Mesenchymal stem cell (in vitro differentiated cells and primary cell): ENCODE results near the gene SLC7A11.
"Not testable (repeated sequence)": the region's sequence is repeated elsewhere in the genome, so short reads cannot be mapped to it uniquely, and the experiment has no call there.

Source experiments
- DNase-seq: peaks from one replicate; pipeline ENCODE4 v3.0.0-alpha.2; 2013
- H2AFZ ChIP-seq: one replicate; pipeline ENCODE4 v1.6.1; 2013; ENCODE audit warnings: low read depth, mild to moderate bottlenecking, control low read depth, inconsistent platforms, low read length, moderate library complexity
- H2AK5ac ChIP-seq: 2 replicates; pipeline ENCODE4 v1.6.1; 2013; ENCODE audit warnings: low read length, moderate library complexity, mild to moderate bottlenecking, inconsistent platforms; ENCODE audit not compliant: severe bottlenecking
- H2BK120ac ChIP-seq: one replicate; pipeline ENCODE4 v1.6.1; 2013; ENCODE audit warnings: low read depth, mild to moderate bottlenecking, inconsistent platforms, low read length, moderate library complexity
- H2BK12ac ChIP-seq, 2 experiments: one replicate each; pipeline ENCODE4 v1.6.1; 2013; ENCODE audit warnings: inconsistent platforms in 2 of 2, low read length in 2 of 2, mild to moderate bottlenecking in 2 of 2, moderate library complexity in 2 of 2, control low read depth in 1 of 2
- H2BK15ac ChIP-seq: one replicate; pipeline ENCODE4 v1.6.1; 2013; ENCODE audit warnings: mild to moderate bottlenecking, low read depth, inconsistent platforms; ENCODE audit not compliant: poor library complexity, severe bottlenecking
- H2BK5ac ChIP-seq: 2 replicates; pipeline ENCODE4 v1.6.1; 2013; ENCODE audit warnings: low read depth, mild to moderate bottlenecking, low read length, control low read depth, inconsistent platforms; ENCODE audit not compliant: poor library complexity, severe bottlenecking
- H3K14ac ChIP-seq, 2 experiments: one replicate each; pipeline ENCODE4 v1.6.1; 2013; ENCODE audit warnings: inconsistent platforms in 2 of 2, low read length in 2 of 2, control low read depth in 1 of 2, mild to moderate bottlenecking in 1 of 2, moderate library complexity in 1 of 2
- H3K18ac ChIP-seq, 2 experiments: one replicate each; pipeline ENCODE4 v1.6.1; 2013; ENCODE audit warnings: inconsistent platforms in 2 of 2, low read length in 2 of 2, control low read depth in 1 of 2, low read depth in 1 of 2, mild to moderate bottlenecking in 1 of 2
- H3K23ac ChIP-seq, 2 experiments: one replicate each; pipeline ENCODE4 v1.6.1; 2013; ENCODE audit warnings: inconsistent platforms in 2 of 2, low read length in 2 of 2, mild to moderate bottlenecking in 2 of 2, moderate library complexity in 2 of 2, control low read depth in 1 of 2
- H3K27ac ChIP-seq: 2 replicates; pipeline ENCODE4 v1.5.1; 2013; ENCODE audit warnings: mild to moderate bottlenecking, moderate library complexity, low read length, control low read depth, inconsistent platforms; ENCODE audit not compliant: poor library complexity, severe bottlenecking
- H3K27me3 ChIP-seq, 2 experiments: 2 replicates each; pipeline versions ENCODE4 v1.6.1 to v1.7.0; 2013; ENCODE audit warnings: low read length in 2 of 2, mild to moderate bottlenecking in 2 of 2, moderate library complexity in 2 of 2, control low read depth in 1 of 2, inconsistent platforms in 1 of 2; ENCODE audit not compliant: control insufficient read depth in 1 of 2, insufficient read depth in 1 of 2
- H3K36me3 ChIP-seq, 2 experiments: 2 replicates each; pipeline versions ENCODE4 v1.6.1 to v1.7.0; 2013; ENCODE audit warnings: low read length in 2 of 2, control low read depth in 1 of 2, inconsistent platforms in 1 of 2, low read depth in 1 of 2, mild to moderate bottlenecking in 1 of 2; ENCODE audit not compliant: insufficient read depth in 2 of 2, control insufficient read depth in 1 of 2
- H3K4ac ChIP-seq, 2 experiments: one replicate each; pipeline ENCODE4 v1.6.1; 2013; ENCODE audit warnings: inconsistent platforms in 2 of 2, low read length in 2 of 2, mild to moderate bottlenecking in 2 of 2, moderate library complexity in 2 of 2, control low read depth in 1 of 2, low read depth in 1 of 2
- H3K4me1 ChIP-seq: 2 replicates; pipeline ENCODE4 v1.6.1; 2013; ENCODE audit warnings: low read depth, low read length, control low read depth; ENCODE audit not compliant: control insufficient read depth, insufficient read depth
- H3K4me2 ChIP-seq: 2 replicates; pipeline ENCODE4 v1.6.1; 2013; ENCODE audit warnings: low read length, mild to moderate bottlenecking, inconsistent platforms; ENCODE audit not compliant: poor library complexity, severe bottlenecking
- H3K4me3 ChIP-seq, 2 experiments: 2 replicates each; pipeline versions ENCODE4 v1.5.1 to v1.7.0; 2013; ENCODE audit warnings: low read length in 2 of 2, mild to moderate bottlenecking in 2 of 2, control low read depth in 1 of 2, low read depth in 1 of 2; ENCODE audit not compliant: insufficient read depth in 1 of 2
- H3K79me1 ChIP-seq: replicated peaks from 2 replicates; pipeline ENCODE4 v1.6.1; 2013; ENCODE audit warnings: mild to moderate bottlenecking, control low read depth, low read length, inconsistent platforms; ENCODE audit not compliant: poor library complexity, severe bottlenecking
- H3K9ac ChIP-seq: 2 replicates; pipeline ENCODE4 v1.7.0; 2013; ENCODE audit warnings: mild to moderate bottlenecking, low read length, moderate library complexity
- H3K9me3 ChIP-seq: 2 replicates; pipeline ENCODE4 v1.7.0; 2013; ENCODE audit warnings: mild to moderate bottlenecking, low read length; ENCODE audit not compliant: control insufficient read depth
- H4K8ac ChIP-seq: one replicate; pipeline ENCODE4 v1.6.1; 2013; ENCODE audit warnings: inconsistent platforms, mild to moderate bottlenecking, low read length, moderate library complexity
- H4K91ac ChIP-seq: one replicate; pipeline ENCODE4 v1.6.1; 2013; ENCODE audit warnings: mild to moderate bottlenecking, low read length, inconsistent platforms
- WGBS: methylation state at CpG from one replicate; pipeline ENCODE4 v1.1.7; 2013; ENCODE audit warnings: mixed read lengths; 5-methylcytosine and 5-hydroxymethylcytosine counted together

Gene SLC7A11

DNA sequence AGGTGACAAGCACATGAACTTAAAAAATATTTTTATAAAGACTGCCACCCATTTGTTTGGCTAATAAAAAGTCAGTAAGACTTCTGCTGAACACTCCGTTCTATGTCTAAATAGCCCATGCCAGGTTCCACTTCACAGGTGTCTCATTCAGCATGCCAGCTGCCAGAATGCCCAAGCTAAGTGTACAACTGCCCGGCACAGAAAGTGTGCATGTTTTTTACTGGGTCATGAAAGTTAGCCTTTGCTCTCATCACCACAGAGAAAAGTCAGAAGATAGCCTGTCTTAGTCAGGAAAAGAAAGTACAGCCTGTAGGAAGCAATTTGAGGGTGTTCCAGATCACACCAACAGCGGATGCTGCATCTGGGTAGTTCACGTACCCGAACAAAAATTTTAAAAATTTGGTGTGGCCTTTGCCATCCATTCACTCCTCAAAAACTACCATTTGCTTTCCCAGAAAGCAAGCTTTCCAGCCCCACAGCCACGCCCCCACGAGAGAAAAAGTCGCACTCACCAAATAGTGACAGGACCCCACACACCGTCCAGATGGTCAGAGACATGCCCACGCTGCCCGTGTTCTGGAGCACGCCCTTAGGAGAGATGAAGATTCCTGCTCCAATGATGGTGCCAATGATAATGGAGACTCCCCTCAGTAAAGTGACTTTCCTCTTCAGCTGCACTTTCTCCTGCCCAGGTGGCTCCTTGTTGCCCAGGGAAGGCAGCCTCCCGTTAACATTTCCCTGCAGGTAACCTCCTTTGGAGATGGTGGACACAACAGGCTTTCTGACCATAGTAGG is 671 bp downstream of the SLC7A11 start:
- Histone ChIP-seq H3K23ac (peak overlapping the region in 1 of 2 experiments; percentile 6), H3K4me3 (peak overlapping the region in 1 of 2 experiments; percentile 69), H2BK15ac (no peak overlapping the region), H3K79me1 (no peaks in the 10 kb centered on the region), H3K4me1 (peaks cover 3% of the 10 kb centered on the region), H4K8ac (no peak overlapping the region), H3K9me3 (no peaks in the 10 kb centered on the region), H3K4me2 (peak overlapping the region; percentile 72), H3K9ac (peak overlapping the region; percentile 95), H3K4ac (peak overlapping the region in 1 of 2 experiments; percentile 47), H4K91ac (no peak overlapping the region), H3K18ac (peak overlapping the region; percentile 14 to 46), H2AFZ (no peak overlapping the region), H3K27ac (peak overlapping the region; percentile 4), H2BK120ac (peak overlapping the region; percentile 22), H2AK5ac (no peak overlapping the region), H2BK5ac (no peak overlapping the region), H3K27me3 (no peaks in the 10 kb centered on the region), H2BK12ac (peak overlapping the region in 1 of 2 experiments; percentile 59), H3K36me3 (no peaks in the 10 kb centered on the region), H3K14ac (peak overlapping the region in 1 of 2 experiments; percentile 77)
- 3% methylated on average over 13 of the region's 13 CpGs for WGBS
- DNase-seq: peak; percentile 67

GRCh38 chr4:138239491-138239890 is 2.7 kb downstream of the SLC7A11 start:
- Histone ChIP-seq H3K9ac (no peak overlapping the region), H3K4me3 (no peak overlapping the region), H2BK5ac (no peak overlapping the region), H3K79me1 (no peaks in the 10 kb centered on the region), H2BK15ac (no peak overlapping the region), H2AFZ (no peak overlapping the region), H3K4ac (no peak overlapping the region), H3K27ac (no peak overlapping the region), H3K14ac (no peak overlapping the region), H4K8ac (no peak overlapping the region), H3K4me1 (peaks cover 3% of the 10 kb centered on the region), H3K4me2 (no peak overlapping the region), H2BK120ac (no peak overlapping the region), H4K91ac (no peak overlapping the region), H2BK12ac (no peak overlapping the region), H3K27me3 (no peaks in the 10 kb centered on the region), H3K9me3 (no peaks in the 10 kb centered on the region), H3K18ac (no peak overlapping the region), H3K36me3 (no peaks in the 10 kb centered on the region), H2AK5ac (no peak overlapping the region), H3K23ac (no peak overlapping the region)
- DNase-seq: peak; percentile 30
- 0% methylated on average over 1 of the region's 1 CpG for WGBS

DNA sequence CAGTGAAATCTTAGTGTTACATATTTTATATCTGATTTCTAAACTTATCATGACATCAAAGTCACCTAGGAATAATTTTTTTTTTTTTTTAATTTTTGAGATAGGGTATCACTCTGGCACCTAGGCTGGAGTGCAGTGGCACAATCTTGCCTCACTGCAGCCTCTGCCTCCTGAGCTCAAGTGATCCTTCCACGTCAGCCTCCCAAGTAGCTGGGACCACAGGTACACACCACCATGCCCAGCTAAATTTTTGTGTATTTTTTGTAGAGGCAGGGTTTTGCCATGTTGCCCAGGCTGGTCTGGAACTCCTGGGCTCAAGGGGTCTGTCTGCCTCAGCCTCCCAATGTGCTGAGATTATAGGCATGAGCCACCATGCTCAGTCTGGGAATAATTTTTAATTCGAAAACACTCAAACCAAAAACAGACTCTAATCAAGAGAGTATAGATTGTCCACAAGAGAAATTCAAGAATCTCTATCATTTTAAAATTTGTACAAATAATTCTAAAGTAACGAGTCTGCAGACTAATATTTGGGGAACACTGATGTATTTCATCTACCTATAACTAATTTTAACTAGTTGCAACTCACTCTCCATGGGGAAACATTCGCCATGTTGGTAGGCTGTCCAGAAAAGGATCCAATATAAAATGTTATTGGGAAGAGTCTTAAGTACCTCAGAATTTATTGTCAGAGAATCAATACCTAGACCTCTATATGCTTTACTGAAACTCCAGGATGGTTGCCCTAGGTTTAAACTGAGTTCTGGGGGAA is 3.4 kb downstream of the SLC7A11 start:
- Histone ChIP-seq H2BK12ac (peak overlapping the region in 1 of 2 experiments; percentile 39), H3K4ac (peak overlapping the region; percentile 75 to 87)
- 67% methylated on average over 1 of the region's 4 CpGs for WGBS

GRCh38 chr4:138237132-138237531 is 5.0 kb downstream of the SLC7A11 start:
- not testable (repeated sequence) for H3K27ac ChIP-seq, H3K4me3 ChIP-seq, H3K9me3 ChIP-seq, H2BK15ac ChIP-seq, H4K91ac ChIP-seq, H2AFZ ChIP-seq, H3K4me1 ChIP-seq, H2AK5ac ChIP-seq, H3K9ac ChIP-seq, DNase-seq, H3K4me2 ChIP-seq, H3K14ac ChIP-seq, H3K27me3 ChIP-seq, H3K36me3 ChIP-seq, H3K23ac ChIP-seq, H3K18ac ChIP-seq, H3K79me1 ChIP-seq, H2BK5ac ChIP-seq
- H2BK120ac ChIP-seq: peak overlapping the region; percentile 27
- H3K4ac ChIP-seq: peak overlapping the region in 1 of 2 experiments; percentile 15
- 100% methylated on average over 7 of the region's 7 CpGs for WGBS
- H4K8ac ChIP-seq: peak overlapping the region; percentile 27
- H2BK12ac ChIP-seq: peak overlapping the region in 1 of 2 experiments; percentile 78

More for the DNA sequence above, 3.4 kb downstream of the SLC7A11 start:
- Histone ChIP-seq H3K18ac (no peak overlapping the region), H3K9me3 (no peaks in the 10 kb centered on the region), H3K27ac (no peak overlapping the region), H2AFZ (no peak overlapping the region), H2BK15ac (no peak overlapping the region), H3K4me3 (no peak overlapping the region), H2BK120ac (no peak overlapping the region), H3K79me1 (no peaks in the 10 kb centered on the region), H4K91ac (peak overlapping the region; percentile 2), H3K4me2 (no peak overlapping the region), H3K9ac (no peak overlapping the region), H4K8ac (peak overlapping the region; percentile 87), H3K27me3 (no peaks in the 10 kb centered on the region), H2AK5ac (no peak overlapping the region), H3K4me1 (peaks cover 3% of the 10 kb centered on the region), H3K36me3 (no peaks in the 10 kb centered on the region), H2BK5ac (no peak overlapping the region), H3K14ac (peak overlapping the region in 1 of 2 experiments; percentile 48), H3K23ac (no peak overlapping the region)
- peak; percentile 19 for DNase-seq
